Occipital lobe (tissue), 2 donors: ENCODE results near the gene STUB1. TPM values are rescaled to one million over a fixed set of nuclear protein-coding genes. Genes with fewer than 3 reads are reported as not detected.
A peak's percentile ranks its signal among the peaks of the same experiment; 100 is the strongest.

Experiments
- DNase-seq: peaks from one replicate; lab custom pipeline; 2025; lab: John Stamatoyannopoulos, UW
- total RNA-seq: library from RNA; depleted of rRNA; stranded (reverse); fragments of >200 nt; gene quantifications from one replicate; pipeline ENCODE4 v1.2.3, GENCODE V29; 2014

Gene STUB1
- 49.9 TPM for total RNA-seq

DNA sequence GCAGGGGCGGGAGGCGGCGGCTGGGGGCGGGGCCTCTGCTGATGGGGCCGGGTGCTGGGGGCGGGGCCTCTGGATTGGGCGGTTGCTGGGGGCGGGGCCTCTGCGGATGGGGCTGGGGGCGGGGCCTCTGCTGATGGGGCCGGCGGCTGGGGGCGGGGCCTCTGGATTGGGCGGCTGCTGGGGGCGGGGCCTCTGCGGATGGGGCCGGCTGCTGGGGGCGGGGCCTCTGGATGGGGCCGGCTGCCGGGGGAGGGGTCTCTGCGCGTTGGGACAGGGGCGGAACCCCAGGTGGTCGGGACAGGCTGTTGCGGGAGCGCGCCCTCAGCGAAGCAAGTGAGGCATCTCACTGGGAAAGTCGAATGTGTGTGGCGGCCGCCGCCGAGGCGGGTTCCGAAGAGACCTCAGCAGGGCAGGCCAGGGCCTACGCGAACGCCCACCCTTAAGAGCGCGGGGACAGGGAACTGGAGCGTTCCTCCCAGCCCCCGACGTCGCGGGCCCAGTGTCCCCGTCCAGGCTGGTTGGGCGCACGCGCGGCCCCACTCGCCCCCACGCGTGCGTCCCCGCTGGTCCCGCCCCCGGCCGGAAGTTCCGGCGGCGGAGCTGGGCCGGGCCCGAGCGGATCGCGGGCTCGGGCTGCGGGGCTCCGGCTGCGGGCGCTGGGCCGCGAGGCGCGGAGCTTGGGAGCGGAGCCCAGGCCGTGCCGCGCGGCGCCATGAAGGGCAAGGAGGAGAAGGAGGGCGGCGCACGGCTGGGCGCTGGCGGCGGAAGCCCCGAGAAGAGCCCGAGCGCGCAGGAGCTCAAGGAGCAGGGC lies at the start of gene STUB1:
STUB1 (plus strand) TSS at position 597 of the 811 bp plus-strand sequence; CDS start at position 713, 116 bp downstream.
- peak; percentile 90 for DNase-seq

DNA sequence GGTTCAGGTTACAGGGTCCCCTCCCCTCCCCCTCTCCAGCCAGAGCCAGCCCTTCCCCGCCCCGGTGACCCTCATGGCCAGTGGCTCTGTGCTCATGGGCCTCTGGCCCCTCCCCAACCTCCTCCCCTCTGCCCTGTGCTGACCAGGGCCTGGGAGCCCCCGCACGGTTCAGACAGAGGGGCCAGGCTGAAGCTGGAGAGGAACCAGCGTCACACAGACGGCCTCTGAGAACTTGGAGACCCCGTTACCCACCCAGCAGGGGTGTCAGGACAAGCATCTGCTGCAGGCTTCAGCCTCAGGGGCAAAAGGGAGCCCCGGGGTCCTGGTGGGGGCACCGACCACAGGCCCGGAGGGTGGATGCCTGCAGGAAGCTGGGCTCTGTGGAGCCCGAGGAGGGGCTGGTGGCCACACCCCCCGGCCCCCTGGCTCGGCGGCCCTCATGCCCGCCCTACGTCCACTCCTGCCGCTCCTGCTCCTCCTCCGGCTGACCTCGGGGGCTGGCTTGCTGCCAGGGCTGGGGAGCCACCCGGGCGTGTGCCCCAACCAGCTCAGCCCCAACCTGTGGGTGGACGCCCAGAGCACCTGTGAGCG lies 49.3 kb upstream of the STUB1 start, which contains the start of gene WFIKKN1:
WFIKKN1 (plus strand) TSS at position 171 of the 591 bp plus-strand sequence; CDS start at position 440, 269 bp downstream.
- DNase-seq = no peak

DNA sequence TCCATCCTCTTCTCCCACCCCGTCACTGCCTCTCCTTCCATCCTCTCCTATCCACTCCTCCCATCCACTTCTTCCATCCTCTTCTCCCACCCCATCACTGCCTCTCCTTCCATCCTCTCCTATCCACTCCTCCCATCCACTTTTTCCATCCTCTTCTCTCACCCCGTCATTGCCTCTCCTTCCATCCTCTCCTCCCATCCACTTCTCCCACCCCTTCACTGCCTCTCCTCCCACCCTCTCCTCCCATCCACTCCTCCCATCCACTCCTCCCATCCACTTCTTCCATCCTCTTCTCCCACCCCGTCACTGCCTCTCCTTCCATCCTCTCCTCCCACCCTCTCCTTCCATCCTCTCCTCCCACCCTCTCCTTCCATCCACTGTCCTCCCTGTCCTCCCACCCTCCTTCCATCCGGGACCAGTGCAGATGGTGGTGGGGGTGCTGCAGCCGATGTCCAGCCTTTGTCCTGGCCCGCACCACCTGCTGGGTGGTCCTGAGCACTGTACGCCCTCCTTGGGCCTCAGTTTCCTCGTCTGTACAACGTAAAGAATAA lies 48.3 kb upstream of the STUB1 start:
- DNase-seq = no peak

DNA sequence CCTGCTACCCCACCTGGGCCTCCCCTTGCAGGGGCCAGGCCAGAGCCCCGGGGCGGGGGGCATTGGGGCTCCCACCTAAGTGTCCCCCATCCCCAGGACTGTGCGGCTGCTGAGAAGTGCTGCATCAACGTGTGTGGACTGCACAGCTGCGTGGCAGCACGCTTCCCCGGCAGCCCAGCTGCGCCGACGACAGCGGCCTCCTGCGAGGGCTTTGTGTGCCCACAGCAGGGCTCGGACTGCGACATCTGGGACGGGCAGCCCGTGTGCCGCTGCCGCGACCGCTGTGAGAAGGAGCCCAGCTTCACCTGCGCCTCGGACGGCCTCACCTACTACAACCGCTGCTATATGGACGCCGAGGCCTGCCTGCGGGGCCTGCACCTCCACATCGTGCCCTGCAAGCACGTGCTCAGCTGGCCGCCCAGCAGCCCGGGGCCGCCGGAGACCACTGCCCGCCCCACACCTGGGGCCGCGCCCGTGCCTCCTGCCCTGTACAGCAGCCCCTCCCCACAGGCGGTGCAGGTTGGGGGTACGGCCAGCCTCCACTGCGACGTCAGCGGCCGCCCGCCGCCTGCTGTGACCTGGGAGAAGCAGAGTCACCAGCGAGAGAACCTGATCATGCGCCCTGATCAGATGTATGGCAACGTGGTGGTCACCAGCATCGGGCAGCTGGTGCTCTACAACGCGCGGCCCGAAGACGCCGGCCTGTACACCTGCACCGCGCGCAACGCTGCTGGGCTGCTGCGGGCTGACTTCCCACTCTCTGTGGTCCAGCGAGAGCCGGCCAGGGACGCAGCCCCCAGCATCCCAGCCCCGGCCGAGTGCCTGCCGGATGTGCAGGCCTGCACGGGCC lies 47.5 kb upstream of the STUB1 start:
- DNase-seq = no peak

DNA sequence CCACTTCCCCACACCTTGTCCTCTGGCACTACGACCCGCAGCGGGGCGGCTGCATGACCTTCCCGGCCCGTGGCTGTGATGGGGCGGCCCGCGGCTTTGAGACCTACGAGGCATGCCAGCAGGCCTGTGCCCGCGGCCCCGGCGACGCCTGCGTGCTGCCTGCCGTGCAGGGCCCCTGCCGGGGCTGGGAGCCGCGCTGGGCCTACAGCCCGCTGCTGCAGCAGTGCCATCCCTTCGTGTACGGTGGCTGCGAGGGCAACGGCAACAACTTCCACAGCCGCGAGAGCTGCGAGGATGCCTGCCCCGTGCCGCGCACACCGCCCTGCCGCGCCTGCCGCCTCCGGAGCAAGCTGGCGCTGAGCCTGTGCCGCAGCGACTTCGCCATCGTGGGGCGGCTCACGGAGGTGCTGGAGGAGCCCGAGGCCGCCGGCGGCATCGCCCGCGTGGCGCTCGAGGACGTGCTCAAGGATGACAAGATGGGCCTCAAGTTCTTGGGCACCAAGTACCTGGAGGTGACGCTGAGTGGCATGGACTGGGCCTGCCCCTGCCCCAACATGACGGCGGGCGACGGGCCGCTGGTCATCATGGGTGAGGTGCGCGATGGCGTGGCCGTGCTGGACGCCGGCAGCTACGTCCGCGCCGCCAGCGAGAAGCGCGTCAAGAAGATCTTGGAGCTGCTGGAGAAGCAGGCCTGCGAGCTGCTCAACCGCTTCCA lies 46.7 kb upstream of the STUB1 start:
- DNase-seq = no peak

DNA sequence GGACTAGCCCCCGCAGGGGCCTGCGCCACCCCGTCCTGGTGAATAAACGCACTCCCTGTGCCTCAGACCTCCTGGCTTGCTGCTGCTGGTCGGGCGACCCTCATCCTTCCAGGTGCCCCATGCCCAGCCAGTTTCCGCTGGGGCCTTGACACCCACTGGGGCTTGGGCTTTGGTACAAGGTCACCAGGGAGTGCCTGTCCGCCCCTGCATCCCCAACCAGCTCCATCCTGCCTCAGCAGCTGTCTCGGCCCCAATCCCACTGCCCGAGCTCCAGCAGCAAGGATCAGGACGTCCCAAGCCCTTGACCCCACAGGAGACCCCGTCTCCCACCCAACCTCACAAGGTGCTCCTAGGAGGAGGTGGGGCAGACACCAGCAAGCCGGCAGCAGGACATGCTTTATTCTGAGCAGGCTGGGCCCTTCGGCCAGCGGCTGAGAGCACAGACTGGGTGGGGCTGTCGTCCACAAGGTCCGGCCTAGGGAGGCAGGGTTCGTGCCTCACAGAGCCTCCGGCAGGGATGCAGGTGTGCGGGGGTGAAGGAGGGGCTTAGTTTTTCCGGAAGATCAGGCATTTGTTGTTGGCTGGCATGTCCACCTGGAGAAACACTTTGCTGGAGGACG lies 46.0 kb upstream of the STUB1 start:
- no peak for DNase-seq

DNA sequence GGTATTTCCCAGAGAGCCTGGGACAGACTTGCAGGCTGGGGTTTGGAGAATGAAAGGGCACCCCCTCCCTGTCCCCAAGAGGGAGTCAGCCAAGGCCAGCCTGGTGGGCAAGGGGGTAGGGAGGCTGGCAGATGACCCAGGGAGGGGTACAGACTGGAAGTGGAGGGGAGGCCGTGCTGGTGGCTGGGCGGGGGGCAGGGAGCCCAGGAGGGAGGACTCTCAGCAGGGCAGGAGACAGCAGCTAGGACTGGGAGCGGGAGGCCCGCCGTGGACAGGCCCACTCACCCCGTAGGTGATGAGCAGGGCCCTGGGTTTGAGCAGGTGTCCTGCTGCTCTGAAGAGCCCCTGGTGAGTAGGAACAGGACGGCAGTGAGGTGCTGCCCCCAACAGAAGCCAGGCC lies 45.2 kb upstream of the STUB1 start:
- no peak for DNase-seq

DNA sequence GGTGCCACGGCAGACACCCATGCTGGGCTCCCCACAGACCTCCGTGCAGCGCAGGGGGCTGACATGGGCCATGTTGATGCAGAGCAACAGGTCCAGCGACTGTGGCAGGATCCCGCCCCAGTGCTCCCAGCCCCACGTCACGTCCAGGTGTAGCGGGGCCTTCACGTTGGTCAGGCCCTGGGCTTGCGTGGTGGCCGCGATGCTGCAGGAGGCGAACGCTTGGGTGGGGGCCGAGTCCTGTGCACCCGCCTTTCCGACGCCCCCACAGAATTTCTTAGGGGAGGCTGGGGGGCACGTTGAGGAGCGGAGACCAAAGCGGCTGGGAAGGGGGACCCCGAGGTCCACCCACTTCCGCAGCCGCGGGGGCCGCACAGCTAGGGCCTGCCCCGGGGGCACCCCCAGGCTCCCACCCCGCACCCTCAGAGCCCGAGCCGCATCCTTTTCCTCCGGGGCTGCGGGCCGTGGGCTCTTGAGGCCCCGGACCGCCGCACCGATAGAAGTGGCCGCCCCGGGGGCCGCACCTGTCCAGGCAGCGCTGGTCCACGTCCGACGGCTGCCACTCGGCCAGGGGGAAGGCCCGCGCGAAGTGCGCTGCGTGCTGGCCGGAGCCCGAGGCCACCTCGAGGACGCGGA lies 44.5 kb upstream of the STUB1 start:
- no peak for DNase-seq

DNA sequence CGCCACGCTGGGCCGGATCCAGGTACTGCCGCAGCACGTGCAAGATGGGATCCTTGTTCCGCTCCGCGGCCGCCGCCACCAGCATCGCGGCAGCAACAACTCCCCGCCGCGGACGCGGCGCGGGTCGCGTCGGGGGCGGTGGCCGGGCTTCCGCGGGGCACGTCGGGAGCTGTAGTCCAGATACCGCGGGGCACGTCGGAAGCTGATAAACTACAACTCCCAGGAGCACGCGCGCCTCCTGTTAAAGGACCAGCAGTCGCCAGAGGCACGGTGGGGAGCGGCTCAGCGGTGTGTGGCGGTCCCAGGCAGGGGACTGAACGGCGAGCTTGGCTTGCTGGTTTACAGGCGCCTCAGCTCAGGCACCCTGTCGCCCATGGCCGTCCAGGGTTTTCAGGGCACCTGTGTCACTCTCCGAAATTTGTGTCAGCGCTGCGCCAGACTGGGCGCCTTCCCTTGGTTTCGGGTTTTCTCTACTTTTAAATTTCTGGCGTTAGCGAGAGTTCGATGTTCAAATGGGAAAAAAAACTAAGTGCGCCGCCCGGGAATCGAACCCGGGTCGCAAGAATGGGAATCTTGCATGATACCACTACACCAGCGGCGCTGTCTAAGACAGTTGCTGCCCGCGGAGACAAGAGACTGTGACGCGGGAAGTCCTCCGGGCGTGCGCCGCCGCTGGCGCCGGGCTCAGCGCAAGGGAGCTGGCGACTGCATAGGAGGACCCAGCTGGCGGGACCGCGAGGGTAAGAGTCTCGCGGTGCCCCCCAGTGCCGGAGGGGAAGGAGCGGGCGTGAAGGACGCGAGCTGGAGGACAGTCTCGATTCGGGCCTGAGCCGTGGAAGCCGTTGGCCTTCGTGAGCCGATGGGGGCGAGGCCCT lies 43.8 kb upstream of the STUB1 start, which contains the start of gene METTL26:
METTL26 (minus strand) TSS at position 100 of the 875 bp plus-strand sequence; CDS start at position 85, 15 bp downstream.
- DNase-seq = peak; percentile 93

DNA sequence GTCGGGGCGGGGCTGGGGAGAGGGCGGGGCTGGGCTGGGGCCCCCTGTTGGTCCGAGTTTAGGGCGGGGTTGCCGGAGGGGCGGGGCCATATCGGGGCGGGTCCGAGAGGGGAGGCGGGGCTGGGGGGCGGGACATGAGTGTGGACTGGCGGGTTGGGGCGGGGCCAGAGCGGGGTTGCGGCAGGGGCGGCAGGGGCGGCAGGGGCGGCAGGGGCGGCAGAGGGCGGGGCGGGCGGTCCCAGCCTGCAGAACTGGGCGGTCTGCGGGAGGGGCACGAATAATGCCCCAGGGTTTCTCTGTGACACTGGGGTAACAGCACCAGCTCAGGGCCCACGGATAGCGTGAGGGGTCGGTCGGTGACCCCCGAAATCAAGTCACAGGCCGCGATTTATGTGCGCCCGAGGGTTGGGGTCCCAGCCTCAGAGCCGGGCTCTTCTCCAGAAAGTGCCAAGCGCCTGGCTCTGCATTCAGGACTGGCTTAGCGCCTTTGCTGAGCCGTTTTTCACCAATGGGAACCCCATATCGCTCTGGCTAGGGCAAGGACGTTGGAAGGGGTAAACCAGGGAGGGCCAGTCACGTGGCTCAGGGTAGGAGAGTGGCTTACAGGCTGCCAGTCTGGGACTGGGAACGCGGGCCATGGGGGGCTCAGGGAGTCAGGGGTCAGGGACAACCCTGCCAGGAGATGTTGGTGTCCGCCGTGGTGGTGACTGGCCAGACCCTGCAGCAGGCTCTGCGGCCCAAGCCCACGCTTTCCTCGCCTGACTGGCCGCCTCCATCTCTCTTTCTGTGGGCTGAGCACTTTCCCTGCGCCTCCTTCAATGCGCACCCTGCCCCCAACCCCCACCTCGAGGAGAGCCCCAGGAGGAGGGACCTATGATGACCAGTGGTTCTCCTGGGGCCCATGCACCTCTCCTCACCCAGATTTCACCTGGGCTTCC lies 42.9 kb upstream of the STUB1 start:
- DNase-seq = peak; percentile 93

DNA sequence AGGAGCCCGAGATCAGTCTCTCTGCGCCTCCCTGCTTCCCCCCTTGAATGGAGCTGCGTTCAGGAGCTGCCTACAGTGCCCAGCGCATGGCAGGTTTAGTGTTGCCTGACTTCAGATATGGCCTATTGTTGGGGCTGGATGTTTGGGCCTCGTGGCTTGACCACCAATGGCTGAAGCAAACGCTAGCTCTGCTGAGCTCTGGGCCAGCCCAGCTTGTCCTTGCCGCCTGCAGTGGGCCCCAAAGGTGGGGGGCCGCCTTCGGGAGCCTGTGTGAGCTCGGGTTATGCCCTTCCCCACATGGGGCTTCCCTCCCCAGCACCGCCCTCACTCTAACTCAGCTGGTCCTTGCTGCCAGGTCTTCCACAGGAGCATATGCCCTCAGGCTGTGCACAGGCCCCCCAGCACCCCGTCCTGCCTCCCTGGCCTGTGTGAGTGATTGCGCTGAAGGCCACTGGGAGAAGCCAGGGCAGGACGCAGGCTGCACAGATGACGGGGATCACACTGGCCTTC lies 42.1 kb upstream of the STUB1 start:
- DNase-seq = no peak

DNA sequence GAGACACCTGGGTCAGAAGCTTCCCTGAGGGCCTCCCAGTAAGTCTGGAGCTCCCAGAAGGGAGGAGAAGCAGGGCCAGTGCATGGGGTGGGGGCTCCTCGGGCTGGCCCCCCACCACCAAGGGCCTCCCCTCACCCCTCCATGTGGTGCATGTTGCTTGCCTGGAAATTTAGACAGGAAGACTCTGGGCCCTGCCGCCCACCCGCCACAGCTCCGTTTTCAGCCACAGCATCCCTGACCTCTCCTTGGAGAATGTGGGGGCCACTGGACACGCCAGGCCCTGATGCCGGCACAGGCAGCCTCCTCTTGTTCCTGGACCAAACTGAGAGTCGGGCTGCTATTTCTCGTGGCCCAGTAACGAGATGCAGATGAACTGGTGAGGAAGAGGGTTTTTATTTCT lies 41.4 kb upstream of the STUB1 start:
- DNase-seq = no peak

DNA sequence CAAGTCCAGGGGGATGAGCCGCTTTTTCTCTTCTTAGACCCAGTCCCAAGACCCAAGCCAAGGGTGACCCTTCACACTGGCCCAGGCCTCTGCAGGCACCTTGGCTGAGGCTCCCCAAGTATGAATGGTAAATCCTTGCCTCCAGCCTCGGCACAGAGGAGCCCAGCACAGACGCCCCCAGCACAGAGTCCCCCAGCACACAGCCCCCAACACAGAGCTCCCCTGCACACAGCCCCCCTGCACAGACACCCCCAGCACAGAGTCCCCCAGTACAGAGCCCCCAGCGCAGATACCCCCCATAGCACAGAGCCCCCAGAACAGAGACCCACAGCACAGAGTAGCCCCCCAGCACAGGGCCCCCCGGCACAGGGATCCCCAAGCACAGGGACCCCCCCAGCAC lies 39.6 kb upstream of the STUB1 start:
- no peak for DNase-seq

DNA sequence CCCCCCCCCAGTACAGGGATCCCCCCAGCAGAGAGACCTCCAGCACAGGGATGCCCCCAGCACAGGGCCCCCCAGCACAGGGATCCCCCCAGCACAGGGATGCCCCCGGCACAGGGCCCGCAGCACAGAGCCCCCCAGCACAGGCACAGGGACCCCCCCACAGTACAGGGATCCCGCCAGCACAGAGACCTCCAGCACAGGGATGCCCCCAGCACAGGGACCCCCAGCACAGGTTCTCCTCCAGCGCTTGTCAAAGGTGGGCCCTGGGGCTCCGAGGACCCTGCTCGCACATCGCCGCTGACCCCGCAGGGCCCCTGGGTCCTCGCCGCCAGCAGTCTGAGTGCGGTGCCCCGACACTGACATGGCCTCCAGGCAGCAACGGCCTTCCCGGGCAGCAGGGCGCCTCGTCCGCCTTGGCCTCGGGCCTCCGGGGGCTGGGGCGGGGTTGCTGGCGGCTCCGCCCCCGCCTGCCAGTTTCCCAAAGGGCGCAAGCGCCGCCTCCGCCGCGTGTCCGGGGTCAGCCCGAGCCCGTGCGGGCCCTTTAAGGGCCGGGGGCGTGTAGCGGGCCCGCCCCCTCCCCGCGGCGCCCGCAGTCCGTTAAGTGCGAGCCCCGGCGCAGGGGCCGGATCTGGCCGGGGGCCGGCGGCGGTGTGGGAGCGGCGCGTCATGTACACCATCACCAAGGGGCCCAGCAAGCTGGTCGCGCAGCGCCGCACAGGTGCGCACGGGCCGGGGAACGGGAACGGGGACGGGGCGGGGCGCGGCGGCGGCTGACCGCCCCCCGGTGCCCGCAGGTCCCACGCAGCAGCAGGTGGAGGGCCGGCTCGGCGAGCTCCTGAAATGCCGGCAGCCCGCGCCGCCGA lies 38.7 kb upstream of the STUB1 start, which contains the start of gene MCRIP2:
MCRIP2 (plus strand) TSS at position 503 of the 863 bp plus-strand sequence; CDS start at position 667, 164 bp downstream.
- peak; percentile 70 for DNase-seq

DNA sequence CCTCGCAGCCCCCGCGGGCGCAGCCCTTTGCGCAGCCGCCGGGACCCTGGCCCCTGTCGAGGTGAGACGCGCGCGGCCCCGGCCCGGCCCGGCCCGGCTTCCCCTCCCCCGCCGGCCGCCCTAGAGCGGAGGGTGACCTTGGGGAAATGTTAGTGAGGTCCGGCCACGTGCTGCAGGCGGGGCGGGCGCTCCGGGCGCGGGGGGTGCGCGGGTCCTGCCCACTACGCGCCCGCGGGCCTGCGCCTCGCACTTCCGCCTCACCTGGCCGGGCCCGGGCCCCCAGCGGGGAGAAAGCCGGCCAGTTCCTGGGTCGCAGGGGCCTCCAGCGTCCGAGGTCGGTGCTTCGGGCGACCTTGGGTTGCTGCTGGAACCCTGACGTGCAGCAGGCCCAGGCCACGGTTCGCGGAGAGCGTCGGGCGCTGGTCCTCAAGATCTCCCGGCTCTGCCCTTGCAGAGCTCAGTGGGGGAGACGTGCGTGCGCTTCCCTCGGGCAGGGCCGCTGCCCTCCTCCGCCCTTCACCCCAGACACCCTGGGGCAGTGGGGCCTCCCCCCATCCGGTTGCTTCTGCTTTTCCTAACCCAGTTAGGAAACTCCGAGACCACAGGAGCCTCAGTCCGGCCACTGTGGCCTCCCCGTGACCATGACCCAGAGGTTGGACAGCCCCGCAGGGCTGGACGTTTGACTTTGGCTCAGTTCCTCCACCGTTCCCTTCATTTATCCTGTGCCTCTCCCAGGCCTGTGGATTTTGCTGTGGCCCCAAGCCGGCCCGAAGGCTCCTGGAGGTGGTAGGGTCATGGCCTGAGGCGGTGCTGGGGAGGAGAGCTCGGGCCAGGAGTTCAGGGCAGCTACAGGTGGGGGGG lies 37.8 kb upstream of the STUB1 start:
- no peak for DNase-seq

DNA sequence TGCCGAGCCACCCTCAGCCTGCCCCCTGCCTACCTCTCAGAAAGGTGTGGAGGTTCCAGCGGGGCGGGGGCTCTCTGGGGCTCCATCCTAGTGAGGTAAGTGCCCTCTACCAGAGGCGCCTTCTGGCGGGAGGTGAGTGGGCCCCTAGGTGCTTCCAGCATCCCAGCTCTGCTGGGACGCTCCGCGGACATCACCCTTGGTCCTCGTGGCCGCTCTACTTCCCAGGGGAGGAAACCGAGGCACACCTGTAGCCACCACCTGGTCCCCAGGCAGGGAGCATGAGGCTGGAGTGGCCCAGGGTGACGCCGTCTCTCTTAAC lies 37.2 kb upstream of the STUB1 start:
- no peak for DNase-seq
